Stimulated activated CD8-positive, alpha-beta memory T cell treated with anti-CD3 and anti-CD28 coated beads, Interleukin-7, amount 100 ng/mL, for 4 hours (primary cell): ENCODE results near the gene CCR7.
A peak's percentile ranks its signal among the peaks of the same experiment; 100 is the strongest.

Experiments used
- DNase-seq, 2 donors: peaks; one replicate each; pipeline ENCODE4 v3.0.0-alpha.2; 2020; ENCODE audit warnings: low read depth in 2 of 2

CCR7 gene

DNA sequence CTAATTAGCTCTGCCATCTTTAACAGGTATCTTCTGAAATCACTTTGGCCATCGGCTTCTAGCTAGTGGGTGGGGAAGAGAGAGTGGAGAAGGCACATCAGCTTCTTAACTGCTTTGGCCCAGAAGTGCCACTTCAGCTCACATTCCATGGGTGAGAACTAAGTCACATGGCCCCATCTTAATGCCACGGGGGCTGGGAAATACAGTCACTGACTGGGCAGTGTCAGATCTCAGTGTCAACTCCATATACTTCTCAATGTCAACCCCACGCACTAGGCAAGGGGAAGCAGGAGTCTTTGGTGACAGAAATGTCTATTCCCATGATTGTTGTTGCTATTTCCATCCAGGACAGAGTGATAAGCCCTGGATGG is 29.4 kb downstream of the CCR7 start:
- DNase-seq = no peak

DNA sequence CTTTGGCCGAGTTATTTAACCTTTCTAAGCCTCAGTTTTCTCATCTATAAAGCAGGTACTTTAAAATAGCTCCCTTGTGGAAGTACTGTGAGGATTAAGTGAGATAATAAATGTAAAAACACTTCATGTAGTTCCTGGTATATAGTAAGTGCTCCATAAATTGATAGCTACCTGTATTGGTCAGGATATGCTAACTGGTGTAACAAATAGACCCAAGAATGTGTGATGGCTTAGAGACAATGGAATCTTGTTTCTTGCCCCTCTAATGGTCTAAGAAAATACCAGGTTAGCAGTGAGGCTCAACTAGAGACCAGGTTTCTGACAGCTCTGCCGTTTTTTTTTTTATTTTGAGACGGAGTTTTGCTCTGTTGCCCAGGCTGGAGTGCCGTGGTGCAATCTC is 29.8 kb downstream of the CCR7 start:
- no peak for DNase-seq

DNA sequence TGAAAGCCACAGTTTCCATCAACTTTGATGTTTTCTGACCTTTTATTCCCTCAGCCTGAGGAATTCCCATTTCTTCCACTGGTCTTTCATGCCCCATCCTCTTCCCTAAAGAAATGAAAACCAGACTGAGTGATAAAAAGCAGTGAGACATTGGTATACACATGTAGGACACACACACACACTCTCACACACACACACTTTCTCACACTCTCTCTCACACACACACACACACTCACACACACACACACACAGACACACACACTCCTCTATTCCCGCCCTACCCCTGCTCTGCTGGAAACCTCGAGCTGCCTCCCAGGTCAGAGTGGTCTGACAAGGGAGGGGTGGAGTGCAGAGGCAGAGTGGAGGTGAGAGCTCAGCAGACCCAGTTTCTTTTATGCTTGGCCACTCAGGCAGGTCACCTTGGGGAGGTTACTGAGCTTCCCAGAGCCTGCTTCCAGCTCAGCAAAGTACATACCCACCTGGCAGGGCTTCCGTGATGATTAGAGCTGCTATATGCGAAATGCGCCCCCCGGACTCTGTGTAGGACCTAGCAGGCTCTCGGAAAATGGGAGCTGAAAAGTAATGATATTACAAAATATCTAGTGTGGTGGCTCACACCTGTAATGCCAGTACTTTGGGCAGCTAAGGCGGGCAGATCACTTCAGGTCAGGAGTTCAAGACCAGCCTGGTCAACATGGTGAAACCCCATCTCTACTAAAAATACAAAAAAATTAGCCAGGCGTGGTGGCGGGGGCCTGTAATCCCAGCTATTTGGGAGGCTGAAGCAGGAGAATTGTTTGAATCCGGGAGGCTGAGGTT is 30.7 kb downstream of the CCR7 start:
- no peak for DNase-seq

DNA sequence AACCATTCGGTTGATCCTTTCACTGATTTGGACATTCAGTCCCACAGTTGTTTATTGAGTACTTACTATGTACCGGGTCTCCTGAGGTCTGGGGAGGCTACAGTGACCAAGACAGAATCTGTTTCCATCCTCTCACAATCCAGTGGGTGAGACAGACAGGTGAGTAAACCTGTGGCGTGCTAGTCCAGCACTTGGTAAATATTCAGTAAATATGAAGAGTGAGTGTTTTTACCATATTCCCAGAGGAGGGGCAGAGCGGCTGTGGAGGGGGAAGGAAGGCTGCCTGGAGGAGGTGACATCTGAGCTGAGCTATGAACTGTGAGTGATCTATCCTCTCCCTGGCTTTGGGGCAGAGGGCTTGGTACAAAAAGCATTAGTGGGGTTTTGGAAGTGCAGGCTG is 31.4 kb downstream of the CCR7 start:
- DNase-seq = no peak

DNA sequence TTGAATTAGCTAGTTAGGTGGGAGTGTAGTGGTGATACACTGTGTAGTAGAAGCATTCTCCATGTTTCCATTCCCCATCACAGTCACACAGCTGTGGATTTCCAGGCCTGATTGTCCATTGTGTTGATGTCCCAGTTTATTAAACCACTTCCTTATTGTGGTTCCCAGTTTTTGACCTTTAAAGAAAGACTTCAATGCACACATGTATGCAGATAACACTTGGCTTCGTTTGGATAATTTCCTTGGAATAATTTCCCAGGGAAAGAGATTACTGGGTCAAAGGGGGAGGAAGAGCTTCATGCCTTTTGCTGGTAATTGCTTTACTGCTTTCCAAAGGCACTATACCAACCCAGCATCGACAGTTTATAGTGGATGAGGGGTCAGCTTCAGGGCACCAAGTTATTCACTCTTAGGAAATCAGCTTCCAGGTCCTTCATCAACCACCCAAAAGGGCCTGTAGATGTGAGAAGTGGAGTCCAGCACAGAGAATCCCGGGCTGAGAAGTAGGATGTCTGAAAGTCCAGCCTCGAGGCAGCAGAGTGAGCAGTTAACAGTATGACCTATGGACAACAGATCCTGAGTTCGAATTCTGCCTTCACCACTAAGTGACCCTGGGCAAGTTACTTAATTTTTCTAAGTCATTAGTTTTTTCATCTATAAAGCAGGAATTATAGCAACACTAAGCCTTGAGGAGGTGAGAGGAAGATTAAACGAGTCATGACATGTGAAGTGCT is 32.6 kb downstream of the CCR7 start:
- no peak for DNase-seq

DNA sequence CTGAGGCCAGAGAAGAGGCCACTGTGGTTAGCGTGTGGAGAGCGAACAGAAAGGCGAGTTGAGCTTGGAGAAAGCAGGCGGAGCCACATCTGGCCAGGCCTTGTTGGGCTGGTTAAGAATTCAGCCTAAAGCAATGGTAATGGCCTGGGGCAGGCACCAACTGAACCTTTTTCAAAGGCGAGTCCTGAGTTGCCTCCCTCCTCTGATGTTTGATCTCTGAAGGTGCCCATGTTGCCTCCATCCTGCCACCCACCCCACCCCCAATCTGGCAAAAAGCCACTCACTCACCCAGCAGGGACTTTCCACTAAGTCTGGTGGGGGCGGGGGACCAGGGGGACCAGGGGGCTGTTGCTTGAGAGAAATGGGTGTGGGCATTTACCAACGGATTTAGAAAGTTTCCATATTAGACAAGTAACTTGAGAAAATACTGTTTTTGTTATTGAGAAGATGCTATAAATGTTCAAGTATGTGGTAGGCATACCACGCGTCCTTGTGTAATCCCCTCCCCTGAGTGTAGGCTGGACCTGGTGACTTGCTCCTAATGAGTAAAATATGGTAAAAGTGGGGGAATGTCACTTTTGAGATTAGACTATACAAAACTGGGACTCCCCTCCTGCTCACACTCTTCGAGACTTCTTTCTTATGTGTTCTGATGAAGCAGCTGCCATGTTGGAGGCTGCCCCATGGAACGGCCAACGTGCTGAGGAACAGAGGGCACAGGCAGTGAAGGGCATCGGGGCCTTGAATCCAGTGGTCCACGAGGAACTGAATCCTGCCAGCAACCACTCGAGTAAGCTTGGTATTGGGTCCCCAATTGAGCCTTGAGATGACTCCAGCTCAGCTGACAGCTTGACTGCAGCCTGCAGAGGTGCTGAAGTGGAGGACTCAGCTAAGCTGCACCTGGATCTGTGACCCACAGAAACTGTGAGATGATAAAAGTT is 34.0 kb downstream of the CCR7 start:
- DNase-seq = peak; percentile 65 to 71

DNA sequence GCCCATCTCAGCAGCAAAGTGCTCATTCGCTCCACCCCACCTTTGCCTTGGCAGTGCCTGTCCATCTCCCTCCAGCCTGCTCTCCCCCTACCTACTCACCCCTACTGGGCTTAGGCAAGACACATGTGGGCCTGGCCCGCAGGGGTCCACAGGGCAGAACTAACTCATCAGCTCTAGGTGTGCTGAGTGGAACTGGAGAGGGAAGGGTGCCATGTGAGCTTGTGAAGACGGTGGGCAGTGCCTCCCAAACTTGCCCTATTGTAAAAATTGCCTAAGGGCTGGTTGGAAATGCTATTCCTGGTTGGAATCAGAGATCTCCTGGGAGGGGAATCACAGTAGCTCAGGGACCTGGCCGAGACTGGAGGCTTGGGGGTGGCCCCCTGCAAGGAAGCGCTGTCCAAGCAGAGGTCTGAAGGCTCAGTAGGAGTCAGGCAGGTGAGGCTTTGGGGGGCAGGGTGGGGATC is 34.7 kb downstream of the CCR7 start:
- no peak for DNase-seq

DNA sequence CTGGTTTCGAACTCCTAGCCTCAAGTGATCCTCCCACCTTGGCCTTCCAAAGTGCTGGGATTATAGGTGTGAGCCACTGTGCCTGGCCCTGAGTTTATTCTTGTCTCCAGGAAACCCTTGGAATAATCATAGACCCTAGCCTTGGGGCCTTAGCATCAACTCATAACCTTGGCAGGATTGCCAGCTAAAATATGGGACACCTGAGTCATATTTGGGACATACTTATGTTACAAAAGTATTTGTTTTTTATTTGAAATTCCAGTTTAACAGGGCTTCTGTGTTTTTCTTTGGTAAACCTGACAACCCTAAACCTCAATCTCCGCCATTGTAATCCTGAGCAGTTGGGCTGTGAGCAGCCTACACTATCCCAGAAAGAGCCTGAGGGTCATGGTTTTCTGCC is 35.3 kb downstream of the CCR7 start:
- DNase-seq = no peak

DNA sequence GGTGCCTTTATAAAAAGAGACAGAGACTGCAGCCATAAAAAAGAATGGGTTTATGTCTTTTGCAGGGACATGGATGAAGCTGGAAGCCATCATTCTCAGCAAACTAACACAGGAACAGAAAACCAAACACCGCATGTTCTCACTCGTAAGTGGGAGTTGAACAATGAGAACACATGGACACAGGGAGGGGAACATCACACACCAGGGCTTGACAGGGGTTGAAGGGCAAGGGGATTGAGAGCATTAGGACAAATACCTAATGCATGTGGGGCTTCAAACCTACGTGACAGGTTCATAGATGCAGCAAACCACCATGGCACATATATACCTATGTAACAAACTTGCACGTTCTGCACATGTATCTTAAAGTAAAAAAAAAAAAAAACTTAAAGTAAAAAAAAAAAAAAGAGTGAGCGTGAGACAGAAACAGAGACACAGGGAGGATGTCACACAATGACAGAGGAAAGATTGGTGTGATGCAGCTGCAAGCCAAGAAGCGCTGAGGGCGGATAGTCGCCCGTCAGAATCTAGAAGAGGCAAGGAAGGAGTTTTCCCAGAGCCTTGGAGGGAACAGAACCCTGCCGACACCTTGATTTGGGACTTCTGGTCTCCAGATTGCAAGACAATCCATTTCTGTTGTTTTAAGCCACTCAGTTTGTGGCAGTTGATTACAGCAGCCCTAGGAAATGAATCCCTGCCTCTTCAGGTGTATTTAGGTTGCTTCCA is 36.4 kb downstream of the CCR7 start:
- DNase-seq = no peak

DNA sequence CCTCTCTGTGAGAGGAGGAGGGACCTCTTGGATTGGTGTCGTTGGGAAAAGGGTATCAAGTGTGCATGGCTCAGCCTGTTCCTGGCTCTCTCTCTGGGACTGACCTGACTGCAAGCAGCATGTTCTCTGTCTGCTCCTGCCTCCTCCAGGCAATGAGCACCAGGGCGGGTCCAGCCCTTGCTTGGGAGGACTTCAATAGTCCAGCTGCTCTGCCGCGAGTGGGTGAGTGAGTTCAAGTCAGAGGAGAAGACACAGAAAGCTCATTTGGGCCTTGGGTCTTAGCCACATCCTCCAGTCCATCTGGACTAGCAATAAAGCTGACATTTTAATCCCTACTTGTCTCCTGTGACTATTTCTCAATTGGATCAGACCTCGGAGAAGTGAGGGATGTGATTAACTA is 38.6 kb downstream of the CCR7 start:
- DNase-seq = no peak

DNA sequence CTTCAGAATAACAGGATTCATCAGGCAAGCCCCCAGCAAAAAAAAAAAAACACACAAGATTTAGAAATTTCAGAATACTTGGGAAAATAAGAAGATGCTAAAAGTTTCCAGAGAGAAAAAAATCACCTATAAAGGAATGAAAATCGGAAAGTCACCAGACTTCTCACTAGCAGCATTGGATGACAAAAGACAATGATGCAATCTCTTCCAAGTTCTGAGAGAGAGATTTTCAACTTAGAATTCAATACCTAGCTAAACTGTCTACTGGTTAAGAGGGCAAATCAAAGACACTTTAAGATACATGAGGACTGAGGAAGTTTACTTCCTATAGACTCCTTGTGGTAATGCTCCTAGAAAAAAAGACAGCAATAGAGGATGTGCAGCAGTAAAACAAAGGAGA is 40.0 kb downstream of the CCR7 start:
- DNase-seq = no peak

DNA sequence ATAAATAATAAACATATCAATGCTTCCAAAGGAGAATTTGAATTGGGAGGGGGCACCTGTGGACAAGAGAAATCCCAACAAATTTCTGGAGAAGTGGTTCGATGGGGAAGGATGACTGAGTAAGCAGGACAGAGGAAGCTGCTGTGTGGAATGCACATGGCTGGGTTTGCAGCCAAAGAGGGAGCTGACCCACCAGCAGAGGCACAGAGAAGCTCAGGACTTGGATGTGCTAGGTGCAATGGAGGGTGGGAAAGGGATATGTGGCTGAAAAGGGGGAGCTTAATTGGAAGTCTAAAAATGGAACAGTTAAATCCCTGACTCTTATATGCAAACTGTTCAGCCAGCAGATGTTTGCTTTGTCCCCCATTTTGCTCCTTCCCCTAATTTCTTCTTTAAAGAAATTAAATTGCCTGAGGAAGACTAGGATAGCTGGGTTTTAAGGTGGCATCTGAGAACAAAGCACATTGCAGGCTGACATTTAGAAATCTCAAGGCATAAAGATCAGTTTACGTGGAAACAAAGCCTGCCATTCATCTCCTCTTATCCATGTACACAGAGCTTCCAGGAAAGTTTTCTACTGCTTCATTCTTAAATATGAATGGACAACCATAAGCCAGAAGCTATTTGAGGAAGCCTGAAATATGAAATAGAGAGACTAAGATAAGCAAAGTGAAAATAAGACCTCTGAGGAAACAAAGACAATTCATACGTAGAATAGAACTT is 40.9 kb downstream of the CCR7 start:
- DNase-seq = no peak

DNA sequence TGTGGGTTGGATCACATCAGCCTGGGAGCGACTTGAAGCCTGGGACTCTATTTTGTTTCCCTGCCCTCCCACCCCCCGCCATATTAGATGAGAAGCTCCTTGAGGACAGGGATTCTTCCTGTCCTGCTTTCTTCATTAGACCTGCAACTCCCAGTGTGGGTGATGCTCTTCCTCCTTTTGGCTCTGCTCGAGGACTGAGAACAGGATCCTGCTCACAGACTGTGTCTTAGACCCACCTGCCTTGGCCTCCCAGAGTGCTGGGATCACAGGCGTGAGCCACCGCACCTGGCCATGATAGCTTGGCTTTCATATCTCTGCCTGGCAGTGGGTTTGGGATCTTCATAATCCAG is 42.3 kb downstream of the CCR7 start:
- no peak for DNase-seq

DNA sequence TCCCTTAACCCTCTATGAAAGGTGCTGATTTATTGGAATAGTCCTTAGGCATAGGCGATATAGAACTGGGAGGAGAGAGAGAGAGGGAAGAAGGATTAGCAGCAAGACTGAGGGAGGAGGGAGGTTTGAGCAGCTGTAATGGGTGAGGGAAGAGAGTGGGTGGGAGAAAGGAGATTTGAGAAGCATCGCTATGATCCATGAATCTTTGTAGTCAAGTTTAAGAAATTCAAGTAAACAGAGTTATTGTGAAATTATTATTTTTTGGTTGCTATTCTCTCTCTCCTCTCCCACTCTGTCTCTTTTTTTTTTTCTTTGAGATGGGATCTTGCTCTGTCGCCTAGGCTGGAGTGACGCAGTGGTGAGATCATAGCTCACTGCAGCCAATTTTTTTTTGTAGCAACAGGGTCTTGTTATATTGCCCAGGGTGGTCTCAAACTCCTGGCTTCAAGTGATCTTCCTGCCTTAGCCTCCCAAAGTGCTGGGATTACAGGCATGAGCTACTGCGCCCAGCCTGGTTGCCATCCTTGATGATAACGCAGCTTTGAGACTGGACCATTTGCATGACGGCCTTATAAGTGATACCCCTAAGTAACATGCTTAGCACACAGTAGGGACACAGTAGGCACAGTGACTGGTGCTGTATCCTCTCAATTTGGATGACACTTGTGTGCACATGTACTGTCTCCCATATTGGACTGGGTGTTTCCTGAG is 42.9 kb downstream of the CCR7 start:
- no peak for DNase-seq

DNA sequence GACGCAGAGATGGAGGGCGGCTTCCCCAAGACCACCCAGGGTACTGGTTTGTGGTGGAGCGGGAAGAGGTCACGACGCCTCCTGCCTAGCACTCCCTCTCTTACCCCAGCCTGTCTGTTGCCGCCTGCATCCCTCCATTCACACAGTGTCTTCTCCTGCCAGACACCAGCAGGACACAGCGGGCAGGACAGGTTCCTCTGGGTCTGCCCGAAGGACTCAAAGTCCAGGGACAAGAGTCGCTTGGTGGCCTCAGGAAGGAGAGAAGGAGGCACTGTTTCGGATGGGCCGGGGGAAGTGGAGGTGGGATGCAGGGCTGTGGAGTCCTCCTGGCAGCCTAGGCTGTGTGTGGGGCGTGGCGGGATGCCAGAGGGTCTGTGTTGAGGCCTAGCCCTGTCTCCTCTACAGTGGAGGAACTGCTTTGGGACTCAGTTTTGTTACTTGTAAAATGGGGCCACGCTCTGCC is 44.2 kb downstream of the CCR7 start:
- no peak for DNase-seq

DNA sequence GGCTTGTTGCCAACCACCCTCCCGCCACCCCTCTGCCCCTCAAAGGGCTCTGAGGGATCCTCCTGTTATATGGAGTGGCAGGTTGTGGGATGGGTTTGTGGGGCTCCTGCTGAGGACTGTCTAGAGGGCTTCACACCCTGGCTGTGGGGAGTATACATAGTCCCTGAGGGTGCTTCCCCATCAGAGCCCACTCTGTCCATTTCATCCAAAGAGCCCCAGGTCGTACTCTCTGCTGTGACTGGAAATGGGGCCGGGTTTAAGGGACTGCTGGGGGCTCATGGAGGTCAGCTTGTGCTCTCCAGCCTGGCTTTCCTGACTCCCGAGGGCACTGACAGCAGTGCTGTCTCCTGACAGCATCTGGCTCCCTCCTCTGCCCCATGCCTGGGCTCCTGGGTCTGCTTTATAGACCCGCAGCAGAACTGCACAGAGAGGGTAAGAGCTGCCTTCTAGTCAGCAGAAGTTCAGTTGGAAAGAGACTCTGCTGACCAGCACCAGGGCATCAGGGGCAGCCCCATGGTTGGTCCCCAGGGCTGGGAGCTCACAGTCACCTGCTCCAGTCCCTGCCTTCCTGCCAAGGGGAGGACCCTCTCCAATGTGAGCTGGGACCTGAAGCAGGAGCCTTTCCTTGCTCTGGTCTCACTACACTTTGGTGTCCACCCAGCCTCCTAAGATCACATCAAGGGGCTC is 46.0 kb downstream of the CCR7 start:
- DNase-seq = no peak

DNA sequence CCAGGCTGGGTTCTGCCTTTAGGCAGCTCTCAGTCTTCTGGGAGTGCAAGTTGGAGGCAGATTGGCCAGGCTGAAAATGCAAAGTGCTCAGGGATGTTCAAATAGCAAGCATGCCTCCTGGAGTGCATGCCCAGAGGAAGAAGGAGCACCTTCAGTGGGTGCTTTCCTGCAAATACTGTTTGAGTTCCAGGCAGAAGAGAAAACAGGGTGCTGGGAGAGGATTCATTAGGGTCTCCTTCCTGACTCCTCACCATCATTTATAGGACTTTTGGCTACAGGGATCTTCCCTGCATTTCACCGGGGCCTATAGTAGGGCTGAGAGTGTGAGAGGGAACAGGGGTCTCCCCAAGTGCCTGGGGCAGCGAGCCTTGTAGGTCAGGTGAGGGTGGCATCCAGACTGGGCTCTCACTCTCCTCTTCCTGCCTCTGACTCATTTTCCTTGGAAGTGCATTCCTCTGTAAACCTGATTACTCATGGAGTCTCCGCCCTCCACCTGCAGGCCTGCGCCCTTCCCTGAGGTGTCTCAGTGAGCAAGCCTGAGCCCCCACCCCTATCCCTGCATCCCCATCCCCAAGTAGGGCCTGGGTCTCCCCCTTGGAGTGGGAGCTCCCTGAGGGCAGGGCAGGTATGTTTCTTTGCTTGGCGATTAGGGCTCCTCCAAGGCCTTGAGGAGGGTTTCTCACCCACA is 46.7 kb downstream of the CCR7 start:
- DNase-seq = no peak

DNA sequence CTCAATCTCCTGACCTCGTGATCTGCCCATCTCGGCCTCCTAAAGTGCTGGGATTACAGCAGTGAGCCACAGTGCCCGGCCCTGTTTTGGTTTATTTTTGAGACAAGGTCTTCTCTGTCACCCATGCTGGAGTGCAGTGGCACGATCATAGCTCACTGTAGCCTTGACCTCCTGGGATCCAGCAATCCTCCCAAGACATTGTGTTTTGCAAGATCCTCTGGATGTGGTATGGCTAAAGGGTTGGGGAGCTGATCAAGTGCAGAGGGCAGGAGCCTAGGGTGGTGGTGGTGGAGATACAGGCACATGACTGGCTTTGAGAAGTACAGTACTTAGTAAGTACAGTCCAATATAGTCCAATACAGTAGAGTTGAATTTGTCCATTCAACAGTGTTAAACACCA is 47.3 kb downstream of the CCR7 start:
- DNase-seq = no peak

DNA sequence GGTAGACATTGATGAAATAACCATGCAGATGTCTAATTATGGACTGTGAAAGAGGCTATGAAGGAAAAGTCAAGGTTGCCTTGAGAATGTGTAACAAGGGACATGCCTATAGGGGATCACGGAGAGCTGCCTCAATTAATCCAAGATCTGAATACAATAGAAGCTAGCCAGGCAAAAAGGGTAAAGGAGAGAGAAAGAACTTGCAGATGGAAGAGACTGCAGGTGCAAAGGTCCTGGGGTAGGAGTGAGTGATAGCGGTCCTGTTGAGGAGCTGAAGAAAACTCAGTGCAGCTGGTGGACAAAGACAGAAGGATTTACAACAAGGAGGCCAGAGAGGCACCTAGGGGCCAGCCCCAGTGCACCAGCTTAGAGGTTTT is 48.0 kb downstream of the CCR7 start:
- no peak for DNase-seq
